Measurements from ENCODE around the gene PAXIP1.

PAXIP1 gene

DNA sequence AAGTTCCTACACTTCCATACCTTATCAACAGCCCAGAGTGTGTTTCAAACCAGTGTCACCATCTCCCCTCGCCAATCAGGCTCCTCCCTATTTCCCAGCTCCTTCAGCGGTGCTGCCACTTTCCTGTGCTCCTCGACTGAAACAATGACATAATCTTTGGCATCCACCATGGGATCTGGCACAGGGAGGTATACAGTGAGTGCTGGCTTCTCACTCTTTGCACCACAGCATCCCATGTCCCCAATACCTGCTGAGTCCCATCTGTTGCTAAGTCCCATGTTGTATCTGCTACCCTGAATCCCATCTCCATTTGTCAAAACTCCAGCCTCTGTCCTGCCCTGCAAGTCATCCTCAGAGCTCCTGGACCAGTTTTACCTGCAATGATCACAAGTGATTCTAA is 15.4 kb downstream of the PAXIP1 start:
- in situ Hi-C loops (cut with MboI; ENCODE audit: low pct_unique_long_range_greater_than_20kb, low sequenced_read_pairs, unreplicated experiment): no loop called here
- DNase-seq (ENCODE audit: low spot score): no peak
- TF ChIP-seq CTCF (IDR thresholded peaks at IDR 0.05; ENCODE audit: extremely low read depth, insufficient read depth, missing control alignments): no peak

GRCh38 chr7:154986200-154986945 is 16.6 kb downstream of the PAXIP1 start:
- DNase-seq (ENCODE audit: low spot score): no peak
- in situ Hi-C loops (cut with MboI; ENCODE audit: low pct_unique_long_range_greater_than_20kb, low sequenced_read_pairs, unreplicated experiment): no loop called here
- TF ChIP-seq CTCF (IDR thresholded peaks at IDR 0.05; ENCODE audit: extremely low read depth, insufficient read depth, missing control alignments): no peak

- DNase-seq (ENCODE audit: low spot score): no peak
- TF ChIP-seq CTCF (IDR thresholded peaks at IDR 0.05; ENCODE audit: extremely low read depth, insufficient read depth, missing control alignments): no peak
- in situ Hi-C loops (cut with MboI; ENCODE audit: low pct_unique_long_range_greater_than_20kb, low sequenced_read_pairs, unreplicated experiment): no loop called here
These were observed 17.7 kb downstream of the PAXIP1 start for GRCh38 chr7:154985230-154985629.

- DNase-seq (ENCODE audit: low spot score): no peak
- in situ Hi-C loops (cut with MboI; ENCODE audit: low pct_unique_long_range_greater_than_20kb, low sequenced_read_pairs, unreplicated experiment): no loop called here
- TF ChIP-seq CTCF (IDR thresholded peaks at IDR 0.05; ENCODE audit: extremely low read depth, insufficient read depth, missing control alignments): no peak
These were observed 18.2 kb downstream of the PAXIP1 start for GRCh38 chr7:154984601-154985188.

- in situ Hi-C loops (cut with MboI; ENCODE audit: low pct_unique_long_range_greater_than_20kb, low sequenced_read_pairs, unreplicated experiment): no loop called here
- no peak for DNase-seq (ENCODE audit: low spot score)
- no peak for TF ChIP-seq CTCF (IDR thresholded peaks at IDR 0.05; ENCODE audit: extremely low read depth, insufficient read depth, missing control alignments)
These were observed 24.9 kb downstream of the PAXIP1 start for GRCh38 chr7:154978017-154978416.

DNA sequence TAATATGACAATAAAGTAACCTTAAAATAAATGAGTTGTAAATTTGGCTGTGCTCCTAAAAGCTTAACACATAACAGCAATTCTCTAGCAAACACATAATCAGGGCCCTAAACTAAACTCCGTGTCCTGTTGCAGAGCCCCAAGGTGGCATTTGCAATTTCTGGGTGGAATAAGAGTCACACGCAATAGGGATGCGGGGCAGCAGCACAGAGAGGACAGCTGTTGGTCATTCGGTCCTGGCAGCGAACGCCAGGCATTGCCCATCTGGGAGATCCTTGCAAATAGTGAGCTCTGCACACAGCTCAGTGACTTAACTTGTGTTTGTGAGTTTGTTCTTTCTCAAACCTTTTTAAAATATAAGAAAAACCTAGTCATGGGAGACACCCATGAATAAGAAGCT is 25.7 kb downstream of the PAXIP1 start:
- TF ChIP-seq CTCF (IDR thresholded peaks at IDR 0.05; ENCODE audit: extremely low read depth, insufficient read depth, missing control alignments): no peak
- DNase-seq (ENCODE audit: low spot score): no peak
- in situ Hi-C loops (cut with MboI; ENCODE audit: low pct_unique_long_range_greater_than_20kb, low sequenced_read_pairs, unreplicated experiment): no loop called here
